DMS79 (cell line): ENCODE results near the gene B4GALT2.

ENCODE experiments used
- DNase-seq: peaks from one replicate; lab custom pipeline; 2025; lab: John Stamatoyannopoulos, UW

The B4GALT2 gene

GRCh38 chr1:43946236-43947060, 32.6 kb upstream of the B4GALT2 start, which contains the start of gene IPO13:
Gene IPO13 (plus strand): TSS chr1:43946950. CDS start chr1:43947601, 651 bp downstream.
- DNase-seq, result peak; percentile 91

GRCh38 chr1:43947061-43947873, 31.7 kb upstream of the B4GALT2 start:
- no peak for DNase-seq

GRCh38 chr1:43947874-43948437, 31.1 kb upstream of the B4GALT2 start:
- no peak for DNase-seq

- DNase-seq, result no peak
Observed at GRCh38 chr1:43949678-43950077, 29.3 kb upstream of the B4GALT2 start.

- DNase-seq, result peak; percentile 76
Observed at GRCh38 chr1:43951021-43951985, 27.7 kb upstream of the B4GALT2 start.

GRCh38 chr1:43952731-43953346, 26.2 kb upstream of the B4GALT2 start:
- peak; percentile 99 for DNase-seq

GRCh38 chr1:43953361-43953760, 25.6 kb upstream of the B4GALT2 start:
- no peak for DNase-seq

GRCh38 chr1:43954036-43954435, 25.0 kb upstream of the B4GALT2 start:
- DNase-seq, result no peak

- DNase-seq, result no peak
Observed at GRCh38 chr1:43956234-43956633, 22.8 kb upstream of the B4GALT2 start.

- DNase-seq, result no peak
Observed at GRCh38 chr1:43957407-43958040, 21.5 kb upstream of the B4GALT2 start.

GRCh38 chr1:43958351-43959255, 20.4 kb upstream of the B4GALT2 start:
- no peak for DNase-seq

- no peak for DNase-seq
Observed at GRCh38 chr1:43960798-43961197, 18.2 kb upstream of the B4GALT2 start.

- no peak for DNase-seq
Observed at GRCh38 chr1:43961692-43962091, 17.3 kb upstream of the B4GALT2 start.

GRCh38 chr1:43962324-43962723, 16.7 kb upstream of the B4GALT2 start:
- no peak for DNase-seq

GRCh38 chr1:43963006-43963405, 16.0 kb upstream of the B4GALT2 start:
- DNase-seq, result no peak

- no peak for DNase-seq
Observed at GRCh38 chr1:43963890-43964289, 15.1 kb upstream of the B4GALT2 start.

GRCh38 chr1:43965316-43965715, 13.7 kb upstream of the B4GALT2 start:
- DNase-seq, result no peak

- DNase-seq, result no peak
Observed at GRCh38 chr1:43968348-43968948, 10.6 kb upstream of the B4GALT2 start.

GRCh38 chr1:43969416-43969745, 9.6 kb upstream of the B4GALT2 start:
- no peak for DNase-seq
